HepG2 (cell line): Measurements from ENCODE around the gene KLF13. TPM values are rescaled to one million over a fixed set of nuclear protein-coding genes. Genes with fewer than 3 reads are reported as not detected.

Experiments
- ATAC-seq: fragments of 200-7000 bp; cut with Tn5 transposase; 3 replicates; pipeline ENCODE4 v1.9.1; 2020; ENCODE audit warnings: mild to moderate bottlenecking, moderate library complexity
- BruUV-seq: library from RNA; stranded (reverse); fragments of 400-500 nt; replicated peaks from 2 replicates; lab custom pipeline; 2021; lab: Mats Ljungman, UMichigan
- CTCF ChIA-PET: fragments of 300-600 bp; formaldehyde crosslinking; extraction: SDS; loops from one replicate; lab custom pipeline; 2021; ENCODE audit warnings: low total read pairs, inconsistent platforms, low intra/inter-chr PET ratio; lab: Yijun Ruan, JAX
- POLR2A ChIA-PET: fragments of 350-600 bp; sonication (Branson Sonifier 250); formaldehyde crosslinking; loops from one replicate; lab custom pipeline; 2020; ENCODE audit warnings: antibody characterized with exemption, inconsistent platforms; lab: Yijun Ruan, JAX
- DNase-seq: peaks from one replicate; pipeline ENCODE4 v3.0.0-alpha.2; 2015; ENCODE audit warnings: low spot score
- FAIRE-seq: peaks from 3 replicates; lab custom pipeline; 2011; peaks lifted over from hg19 to GRCh38; lab: Jason Lieb, UNC
- H2AFZ ChIP-seq: one replicate; pipeline ENCODE4 v1.6.1; 2011; ENCODE audit warnings: low read length, inconsistent platforms
- H3K27ac ChIP-seq: fragments of 300-600 bp; 3 replicates; pipeline ENCODE4 v1.8.0; 2011; ENCODE audit warnings: mixed run types, mild to moderate bottlenecking, mixed read lengths, low read length, inconsistent platforms; ENCODE audit not compliant: insufficient read depth; ENCODE audit errors: extremely low read length
- H3K27me3 ChIP-seq, 2 experiments: fragments of 200-600 bp in 1 of 2; 2 replicates in 1 of 2; 3 replicates in 1 of 2; pipeline versions ENCODE4 v1.6.0 to v1.8.0; 2011; ENCODE audit warnings: low read length in 2 of 2, mild to moderate bottlenecking in 2 of 2, moderate library complexity in 2 of 2, inconsistent platforms in 1 of 2; ENCODE audit not compliant: insufficient read depth in 2 of 2, control insufficient read depth in 1 of 2
- H3K36me3 ChIP-seq, 2 experiments: fragments of 200-600 bp in 1 of 2; replicated peaks in 1 of 2; 2 replicates in 1 of 2; 3 replicates in 1 of 2; pipeline versions ENCODE4 v1.5.1 to v1.8.0; 2011; ENCODE audit warnings: low read length in 2 of 2, inconsistent platforms in 1 of 2; ENCODE audit not compliant: insufficient read depth in 2 of 2, control insufficient read depth in 1 of 2
- H3K4me1 ChIP-seq: 2 replicates; pipeline ENCODE4 v1.5.1; 2012; ENCODE audit warnings: low read length, inconsistent platforms; ENCODE audit not compliant: insufficient read depth
- H3K4me2 ChIP-seq: 2 replicates; pipeline ENCODE4 v1.6.0; 2011; ENCODE audit warnings: low read depth, low read length, inconsistent platforms
- H3K4me3 ChIP-seq, 3 experiments: fragments of 200-600 bp in 1 of 3; sonication (generic), shearing (Covaris generic) in 1 of 3; replicated peaks in 1 of 3; 2 replicates each; pipeline ENCODE4 v1.5.1; 2011 to 2016; ENCODE audit warnings: low read length in 3 of 3, inconsistent platforms in 2 of 3, low read depth in 2 of 3, mild to moderate bottlenecking in 2 of 3, control low read depth in 1 of 3, mixed read lengths in 1 of 3; ENCODE audit not compliant: insufficient read depth in 1 of 3
- H3K79me2 ChIP-seq: one replicate; pipeline ENCODE4 v1.6.1; 2011; ENCODE audit warnings: low read length, inconsistent platforms; ENCODE audit not compliant: insufficient read depth
- H3K9ac ChIP-seq: 2 replicates; pipeline ENCODE4 v1.6.0; 2011; ENCODE audit warnings: mild to moderate bottlenecking, low read depth, low read length, inconsistent platforms; ENCODE audit not compliant: insufficient read depth
- H3K9me3 ChIP-seq: 2 replicates; pipeline ENCODE4 v1.5.1; 2012; ENCODE audit warnings: mild to moderate bottlenecking, low read length
- H4K20me1 ChIP-seq: 2 replicates; pipeline ENCODE4 v1.6.0; 2011; ENCODE audit warnings: inconsistent platforms, mild to moderate bottlenecking, low read length, moderate library complexity; ENCODE audit not compliant: insufficient read depth
- RARG ChIP-seq: sonication (generic); formaldehyde crosslinking; IDR thresholded peaks from 2 replicates; pipeline ENCODE4 v1.4.0; 2020; ENCODE audit warnings: low read depth, mild to moderate bottlenecking, missing genetic modification reagents
- TAF1 ChIP-seq: sonication (generic); formaldehyde crosslinking; IDR thresholded peaks from 2 replicates; pipeline ENCODE4 v1.4.0; 2020; ENCODE audit warnings: missing genetic modification reagents
- ZNF101 ChIP-seq: sonication (generic); formaldehyde crosslinking; IDR thresholded peaks from 2 replicates; pipeline ENCODE4 v1.4.0; 2020; ENCODE audit warnings: mild to moderate bottlenecking, low read depth, missing genetic modification reagents, borderline replicate concordance
- ZNF263 ChIP-seq: sonication (generic); formaldehyde crosslinking; IDR thresholded peaks from 2 replicates; pipeline ENCODE4 v1.4.0; 2020; ENCODE audit warnings: missing genetic modification reagents
- WGBS: methylation state at CpG from one replicate; pipeline ENCODE4 v1.1.6; 2017; ENCODE audit warnings: low lambda C conversion rate; 5-methylcytosine and 5-hydroxymethylcytosine counted together
- in situ Hi-C: cut with HindIII; loops from 2 replicates; pipeline ENCODE4 v1.10.0; 2017; ENCODE audit warnings: low pct_unique_long_range_greater_than_20kb; ENCODE audit not compliant: extremely low pct_ligation_motif_present
- intact Hi-C: fragments of 100-400 bp; cut with micrococcal nuclease; formaldehyde crosslinking; loops from one replicate; pipeline ENCODE4 v1.10.0; 2022; ENCODE audit not compliant: unreplicated experiment
- polyA plus RNA-seq, 8 experiments: library from polyadenylated mRNA; depleted of rRNA in 3 of 8; stranded (reverse) in 7 of 8; unstranded in 1 of 8; fragments of >200 nt; fragmentation: Illumina TruSeq in 4 of 8; extraction: Trizol in 4 of 8; gene quantifications; 2 replicates each; pipeline versions ENCODE4 v1.2.1 to v1.2.3, GENCODE V29; 2011 to 2016; ENCODE audit warnings: low read depth in 4 of 8, missing spikeins in 1 of 8, mixed read lengths in 1 of 8; ENCODE audit not compliant: insufficient read depth in 1 of 8
- total RNA-seq, 5 experiments: library from RNA; depleted of rRNA; stranded (reverse); fragments of >200 nt; fragmentation: Illumina TruSeq; extraction: Trizol; gene quantifications; 2 replicates each; pipeline ENCODE4 v1.2.3, GENCODE V29; 2016; ENCODE audit warnings: low read depth in 1 of 5
- TF ChIP-seq, protein P1 (sequence below): sonication (generic); IDR thresholded peaks from 2 replicates; pipeline ENCODE4 v1.6.1; 2016; ENCODE audit warnings: low read depth, borderline replicate concordance

The KLF13 gene
- total and polyA plus RNA-seq, 2 of the 13 experiments (the other 11 are each of a cell fraction or from before 2014, with no cell fraction given) = 16.8 to 25.1 TPM

- no peaks in the 10 kb centered on the region for H4K20me1 ChIP-seq
- H3K27ac ChIP-seq = no peak overlapping the region
- H3K4me2 ChIP-seq = no peak overlapping the region
- H3K9ac ChIP-seq = no peak overlapping the region
- DNase-seq = no peak
- WGBS = 54% methylated on average over 4 of the region's 4 CpGs
- H3K36me3 ChIP-seq = no peaks in the 10 kb centered on the region
- CTCF ChIA-PET = no interaction called here
- H3K4me3 ChIP-seq = no peak overlapping the region
- no peak overlapping the region for H2AFZ ChIP-seq
- no peaks in the 10 kb centered on the region for H3K79me2 ChIP-seq
- H3K9me3 ChIP-seq = no peaks in the 10 kb centered on the region
- no peak for ATAC-seq
- peaks cover 25% of the 10 kb centered on the region for H3K4me1 ChIP-seq
- H3K27me3 ChIP-seq = peaks cover 2 to 18% of the 10 kb centered on the region in 2 experiments; a peak in 2 of 5 replicates
- intact Hi-C loops = loop anchor here (10.0 kb wide), 1 partner anchor 65 kb away; the partner anchor contains the start of gene KLF13
- FAIRE-seq = no peak
- no TSS peak for BruUV-seq
- TF ChIP-seq RARG (CRISPR knock-in tag) = no peak
- in situ Hi-C loops = no loop called here
- POLR2A ChIA-PET = interaction anchor here (1.3 kb wide), 1 partner anchor 174 kb away, joined by 3 read pairs; no protein-coding TSS in a partner anchor
These were observed 62.9 kb downstream of the KLF13 start for GRCh38 chr15:31389576-31389975.

DNA sequence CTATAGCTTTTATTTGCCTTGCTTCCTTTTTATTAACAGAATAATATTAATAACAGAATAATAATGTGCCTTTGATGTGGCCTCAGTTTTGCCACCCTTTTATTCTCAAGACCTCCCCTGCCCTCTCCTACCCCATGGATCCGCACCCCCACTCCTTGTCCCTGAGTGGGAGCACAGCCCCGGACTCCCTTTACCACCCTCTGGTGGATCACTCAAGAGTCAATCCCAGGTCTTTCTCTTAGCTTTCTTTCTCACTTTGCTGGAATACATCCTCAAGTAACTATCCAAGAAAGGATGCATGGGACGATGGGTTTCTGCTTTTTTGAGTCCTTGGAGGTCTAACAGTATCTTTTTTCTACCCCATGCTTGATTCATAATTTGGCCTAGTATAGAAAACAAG, 63.4 kb downstream of the KLF13 start:
- Histone ChIP-seq H3K27me3 (peaks cover 2 to 18% of the 10 kb centered on the region in 2 experiments; a peak in 2 of 5 replicates), H3K36me3 (no peaks in the 10 kb centered on the region), H2AFZ (no peak overlapping the region), H3K9me3 (no peaks in the 10 kb centered on the region), H3K4me1 (peaks cover 25% of the 10 kb centered on the region), H4K20me1 (no peaks in the 10 kb centered on the region), H3K9ac (no peak overlapping the region), H3K79me2 (no peaks in the 10 kb centered on the region), H3K4me2 (no peak overlapping the region), H3K4me3 (no peak overlapping the region), H3K27ac (no peak overlapping the region)
- CTCF ChIA-PET = no interaction called here
- intact Hi-C loops = loop anchor here (5.0 kb wide), 1 partner anchor 173 kb away; no protein-coding TSS in a partner anchor
- DNase-seq (no peak), ATAC-seq (no peak), FAIRE-seq (no peak)
- in situ Hi-C loops = no loop called here
- POLR2A ChIA-PET = interaction anchor here (1.3 kb wide), 1 partner anchor 175 kb away, joined by 3 read pairs; no protein-coding TSS in a partner anchor
- BruUV-seq = no TSS peak
- WGBS = 59% methylated on average over 3 of the region's 3 CpGs
- TF ChIP-seq, protein P1, sequence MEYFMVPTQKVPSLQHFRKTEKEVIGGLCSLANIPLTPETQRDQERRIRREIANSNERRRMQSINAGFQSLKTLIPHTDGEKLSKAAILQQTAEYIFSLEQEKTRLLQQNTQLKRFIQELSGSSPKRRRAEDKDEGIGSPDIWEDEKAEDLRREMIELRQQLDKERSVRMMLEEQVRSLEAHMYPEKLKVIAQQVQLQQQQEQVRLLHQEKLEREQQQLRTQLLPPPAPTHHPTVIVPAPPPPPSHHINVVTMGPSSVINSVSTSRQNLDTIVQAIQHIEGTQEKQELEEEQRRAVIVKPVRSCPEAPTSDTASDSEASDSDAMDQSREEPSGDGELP = no peak
- TF ChIP-seq ZNF263 (CRISPR knock-in tag) (peak; percentile 50; the same call in 1 of the 2 replicates), ZNF101 (CRISPR knock-in tag) (no peak), TAF1 (no peak)
